Hepatocyte (in vitro differentiated cells): ENCODE data around the gene CLIC3.

ENCODE experiments used
- CTCF ChIP-seq: fragments of 200-600 bp; sonication (generic); IDR thresholded peaks from 2 replicates; pipeline ENCODE4 v1.5.1; 2016; ENCODE audit warnings: antibody characterized with exemption, mild to moderate bottlenecking; ENCODE audit not compliant: poor library complexity
- EZH2 ChIP-seq: fragments of 200-600 bp; sonication (generic); IDR thresholded peaks from 2 replicates; pipeline ENCODE4 v1.6.1; 2016; ENCODE audit warnings: antibody characterized with exemption, mild to moderate bottlenecking, borderline replicate concordance

DNA sequence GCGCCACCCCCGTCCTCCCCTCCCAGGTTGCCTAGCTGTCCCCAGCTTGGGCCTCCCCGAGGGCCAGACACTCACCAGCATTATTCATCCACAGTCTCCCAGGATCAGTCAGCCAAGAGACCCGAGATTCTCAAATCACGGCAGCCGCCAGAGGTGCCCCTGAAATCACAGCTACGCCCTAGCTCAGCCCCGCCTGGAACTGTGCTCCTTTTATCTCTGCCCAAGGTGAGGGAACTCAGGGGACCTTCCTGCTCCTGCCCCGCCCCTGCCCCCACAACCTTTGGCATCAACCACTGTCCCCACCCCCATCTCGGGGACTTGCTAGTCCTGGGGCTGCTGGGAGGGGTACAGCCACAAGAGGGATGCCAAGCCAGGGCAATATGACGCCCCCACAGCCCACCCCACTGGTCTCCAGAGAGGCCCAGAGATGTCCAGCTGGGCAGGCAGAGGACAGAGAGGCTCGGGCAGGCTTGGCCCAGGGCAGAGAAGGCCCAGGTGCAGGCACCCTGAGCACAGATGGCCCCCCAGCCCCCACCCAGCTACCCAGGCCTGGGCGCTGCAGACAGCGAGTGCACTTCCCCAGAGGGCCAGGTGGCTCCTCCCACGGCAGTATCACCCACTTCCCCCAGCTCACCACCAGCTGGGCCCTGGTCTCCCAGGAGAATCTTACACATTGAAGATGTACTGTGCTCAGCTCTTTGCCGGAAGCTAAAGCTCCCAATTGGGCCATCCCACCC, 35.7 kb upstream of the CLIC3 start, which contains the start of gene FUT7:
- no peak for TF ChIP-seq CTCF
- TF ChIP-seq EZH2, result no peak
